ENCODE measurements around the gene KDM2B. TPM values are rescaled to one million over a fixed set of nuclear protein-coding genes. Genes with fewer than 3 reads are reported as not detected.

Gene KDM2B
- polyA plus RNA-seq, 1 of the 3 experiments (the other 2 are of a cell fraction): 11.5 TPM

- no peak overlapping the region for H3K27ac ChIP-seq (ENCODE audit: low read depth in 2 of 2, low read length in 1 of 2)
- CTCF ChIA-PET: interaction anchor here (1.0 to 4.5 kb wide), 4 partner anchors 14 to 36 kb away, joined by 3 to 32 read pairs (median 6); no protein-coding TSS in a partner anchor
- peaks cover 11% of the 10 kb centered on the region for H3F3A ChIP-seq (replicated peaks; ENCODE audit: insufficient read depth)
- H2AFZ ChIP-seq (ENCODE audit: low read depth): no peak overlapping the region
- H3K4me3 ChIP-seq (ENCODE audit: low read depth in 2 of 2, low read length in 1 of 2): no peak overlapping the region
- no peak for DNase-seq
- H3K4me2 ChIP-seq: no peak overlapping the region
- POLR2A ChIA-PET: no interaction called here
- H3K79me2 ChIP-seq (ENCODE audit: insufficient read depth): peaks cover 70% of the 10 kb centered on the region
- no peaks in the 10 kb centered on the region for H3K9me3 ChIP-seq
- 91% methylated on average over 7 of the region's 13 CpGs for WGBS (ENCODE audit: low lambda C conversion rate)
- H3K9me2 ChIP-seq: no peaks in the 10 kb centered on the region
- no peak overlapping the region for H3K9ac ChIP-seq
- H3K27me3 ChIP-seq (ENCODE audit: insufficient read depth): no peaks in the 10 kb centered on the region
- H3K4me1 ChIP-seq (ENCODE audit: control insufficient read depth in 1 of 2, insufficient read depth in 2 of 2, low read depth in 1 of 2, low read length in 1 of 2): peaks cover 0 to 11% of the 10 kb centered on the region in 2 experiments; a peak in 1 of 4 replicates
- H4K20me1 ChIP-seq (ENCODE audit: insufficient read depth): peaks cover 37% of the 10 kb centered on the region
- H3K36me3 ChIP-seq (replicated peaks in 1 of 2; ENCODE audit: control insufficient read depth in 1 of 2, insufficient read depth in 2 of 2, low read length in 1 of 2): no peaks in the 10 kb centered on the region
- TF ChIP-seq RAD21 (IDR thresholded peaks at IDR 0.05; ENCODE audit: low read length) (no peak), FOXM1 (IDR thresholded peaks at IDR 0.05; ENCODE audit: low read depth) (no peak), EZH2phosphoT487 (IDR thresholded peaks at IDR 0.05; ENCODE audit: borderline replicate concordance, low read depth) (no peak), USF2 (IDR thresholded peaks at IDR 0.05; ENCODE audit: borderline replicate concordance, low read depth, low read length) (no peak), SIN3A (IDR thresholded peaks at IDR 0.05; ENCODE audit: borderline replicate concordance, low read depth, low read length) (no peak), MAX (IDR thresholded peaks at IDR 0.05; ENCODE audit: low read depth) (no peak), PBX3 (IDR thresholded peaks at IDR 0.05) (no peak), ELF1 (IDR thresholded peaks at IDR 0.05) (no peak), RFX5 (IDR thresholded peaks at IDR 0.05; ENCODE audit: low read length) (no peak), RXRA (IDR thresholded peaks at IDR 0.05; ENCODE audit: borderline replicate concordance, low read depth) (no peak), SMC3 (IDR thresholded peaks at IDR 0.05; ENCODE audit: low read depth, low read length) (no peak), ZBTB33 (IDR thresholded peaks at IDR 0.05; ENCODE audit: borderline replicate concordance, low read depth) (no peak)
These were observed 116.5 kb downstream of the KDM2B start for GRCh38 chr12:121464331-121464730.

- ChIA-PET POLR2A (no interaction called here), CTCF (interaction anchor here (0.6 to 4.5 kb wide), 3 partner anchors 18 to 895 kb away, joined by 3 to 32 read pairs (median 10); no protein-coding TSS in a partner anchor)
- DNase-seq: no peak
These were observed 119.8 kb downstream of the KDM2B start for GRCh38 chr12:121461048-121461447.

More at GRCh38 chr12:121461048-121461447, 119.8 kb downstream of the KDM2B start:
- H3K79me2 ChIP-seq (ENCODE audit: insufficient read depth): peaks cover 97% of the 10 kb centered on the region
- no peak for TF ChIP-seq ZBTB33 (IDR thresholded peaks at IDR 0.05; ENCODE audit: borderline replicate concordance, low read depth)
- H3K27ac ChIP-seq (ENCODE audit: low read depth in 2 of 2, low read length in 1 of 2): no peak overlapping the region
- H3K9ac ChIP-seq: no peak overlapping the region
- 97% methylated on average over 5 of the region's 5 CpGs for WGBS (ENCODE audit: low lambda C conversion rate)
- H3K9me3 ChIP-seq: no peaks in the 10 kb centered on the region
- H3F3A ChIP-seq (replicated peaks; ENCODE audit: insufficient read depth): no peaks in the 10 kb centered on the region
- no peaks in the 10 kb centered on the region for H3K36me3 ChIP-seq (replicated peaks in 1 of 2; ENCODE audit: control insufficient read depth in 1 of 2, insufficient read depth in 2 of 2, low read length in 1 of 2)
- no peak overlapping the region for H3K4me3 ChIP-seq (ENCODE audit: low read depth in 2 of 2, low read length in 1 of 2)
- no peak overlapping the region for H2AFZ ChIP-seq (ENCODE audit: low read depth)
- peaks cover 52% of the 10 kb centered on the region for H4K20me1 ChIP-seq (ENCODE audit: insufficient read depth)
- H3K27me3 ChIP-seq (ENCODE audit: insufficient read depth): no peaks in the 10 kb centered on the region
- no peaks in the 10 kb centered on the region for H3K9me2 ChIP-seq
- H3K4me2 ChIP-seq: no peak overlapping the region
- H3K4me1 ChIP-seq (ENCODE audit: control insufficient read depth in 1 of 2, insufficient read depth in 2 of 2, low read depth in 1 of 2, low read length in 1 of 2): peaks cover 0 to 5% of the 10 kb centered on the region in 2 experiments; a peak in 1 of 4 replicates

All from SK-N-SH (cell line).